AG08396 (cell line): ENCODE data around the gene HOXD10.

Experiments
- DNase-seq: peaks from one replicate; pipeline ENCODE4 v3.0.0; 2012; ENCODE audit warnings: low spot score, mixed read lengths

HOXD10 gene

GRCh38 chr2:176107731-176108181 is 8.8 kb upstream of the HOXD10 start:
- no peak for DNase-seq

DNA sequence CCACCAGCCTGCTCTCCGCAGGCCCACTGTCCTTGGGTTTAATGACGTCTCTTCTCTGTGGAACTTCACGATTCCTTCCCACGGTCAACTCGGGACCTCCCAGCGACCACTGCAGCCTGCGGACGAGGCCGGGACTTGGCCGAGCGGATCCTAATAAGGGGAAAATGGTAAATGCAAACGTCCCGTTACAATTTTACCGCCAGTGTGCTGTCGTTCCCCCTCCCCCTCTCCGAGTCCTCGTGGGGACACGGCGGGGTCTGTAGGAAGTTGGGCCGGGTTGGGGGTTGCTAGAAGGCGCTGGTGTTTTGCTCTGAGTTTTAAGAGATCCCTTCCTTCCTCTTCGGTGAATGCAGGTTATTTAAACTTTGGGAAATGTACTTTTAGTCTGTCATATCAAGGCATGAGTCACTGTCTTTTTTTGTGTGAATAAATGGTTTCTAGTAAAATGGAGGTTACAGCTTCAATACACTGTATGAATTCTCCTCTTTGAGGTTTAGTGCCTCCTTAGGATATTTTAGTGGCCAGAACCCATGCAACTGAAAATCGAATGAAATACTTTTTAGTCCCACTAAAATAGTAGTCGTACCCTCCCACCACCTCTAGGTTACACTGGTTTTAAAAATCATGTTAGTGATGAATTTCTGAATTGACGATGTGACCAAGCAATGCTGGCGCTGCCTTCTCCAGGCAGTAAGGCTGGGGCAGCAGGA is 7.2 kb upstream of the HOXD10 start:
- no peak for DNase-seq

GRCh38 chr2:176109946-176110345 is 6.6 kb upstream of the HOXD10 start:
- no peak for DNase-seq

DNA sequence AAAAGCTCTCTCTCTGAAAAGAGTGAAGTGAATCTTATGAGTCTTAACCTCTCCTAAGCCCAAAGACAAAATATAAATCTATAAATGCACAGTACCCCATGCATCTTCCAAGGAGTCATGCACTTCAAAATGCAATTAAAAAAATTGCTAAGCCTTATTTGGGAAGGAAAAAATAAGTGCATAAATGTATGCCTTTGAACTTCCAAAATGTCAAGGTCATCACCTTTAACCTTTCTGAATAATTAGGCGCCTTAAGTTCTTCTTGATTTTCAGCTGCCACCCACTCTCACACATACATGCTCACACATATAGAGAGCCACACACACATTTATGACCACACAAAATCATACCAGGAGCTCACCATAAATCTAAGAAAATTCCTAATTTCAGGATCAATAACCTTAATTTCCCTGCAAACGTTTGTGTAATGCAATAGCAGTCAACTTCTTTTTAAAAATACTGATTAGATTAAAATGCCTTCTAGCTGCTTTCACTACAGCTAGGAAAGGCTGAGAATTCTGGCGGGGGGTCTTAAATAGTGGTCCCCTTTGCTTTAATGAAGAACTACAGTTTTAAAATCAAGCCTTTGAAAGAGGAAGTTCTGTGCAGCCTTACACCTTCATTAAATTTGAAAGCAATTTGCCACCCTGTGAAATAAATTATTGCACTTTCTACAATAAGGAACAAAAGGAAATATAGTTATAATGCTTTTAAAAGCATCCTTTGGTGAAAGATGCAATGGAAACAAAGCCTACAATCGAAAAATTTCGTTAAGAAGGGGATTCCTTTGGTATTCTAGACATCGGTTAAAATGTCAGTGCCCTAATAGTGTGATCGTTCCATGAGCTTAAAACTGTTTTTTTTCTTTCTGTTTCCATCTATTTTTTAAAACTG is 5.9 kb upstream of the HOXD10 start:
- DNase-seq = no peak

- DNase-seq = peak; percentile 69
Observed at GRCh38 chr2:176111309-176111663, 5.3 kb upstream of the HOXD10 start.

DNA sequence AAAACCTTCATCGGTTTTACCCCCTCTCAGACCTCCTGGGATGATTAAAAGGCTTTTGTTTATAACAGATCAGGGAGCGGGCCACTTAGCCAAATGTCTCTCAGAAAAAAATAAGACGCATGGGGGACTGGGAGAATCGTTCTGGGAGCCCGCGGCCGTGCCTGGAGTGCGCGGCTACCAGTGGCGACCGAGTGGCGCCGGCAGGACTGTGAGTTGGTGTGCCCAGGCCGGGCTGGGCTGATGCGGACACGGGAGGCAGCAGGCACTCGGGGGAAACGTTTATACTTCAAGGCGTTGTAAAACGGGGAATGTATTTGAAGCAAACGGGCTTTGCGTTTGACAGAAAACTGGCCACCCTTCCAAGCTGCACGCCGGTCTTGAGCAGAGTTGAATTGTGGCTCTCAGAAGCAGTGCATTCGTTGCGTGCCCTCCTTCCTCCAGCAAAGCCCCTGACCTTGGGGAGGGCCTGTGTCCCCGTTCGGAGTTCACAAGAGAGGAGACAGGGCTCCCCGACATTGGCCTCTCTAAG is 4.7 kb upstream of the HOXD10 start:
- DNase-seq = no peak

DNA sequence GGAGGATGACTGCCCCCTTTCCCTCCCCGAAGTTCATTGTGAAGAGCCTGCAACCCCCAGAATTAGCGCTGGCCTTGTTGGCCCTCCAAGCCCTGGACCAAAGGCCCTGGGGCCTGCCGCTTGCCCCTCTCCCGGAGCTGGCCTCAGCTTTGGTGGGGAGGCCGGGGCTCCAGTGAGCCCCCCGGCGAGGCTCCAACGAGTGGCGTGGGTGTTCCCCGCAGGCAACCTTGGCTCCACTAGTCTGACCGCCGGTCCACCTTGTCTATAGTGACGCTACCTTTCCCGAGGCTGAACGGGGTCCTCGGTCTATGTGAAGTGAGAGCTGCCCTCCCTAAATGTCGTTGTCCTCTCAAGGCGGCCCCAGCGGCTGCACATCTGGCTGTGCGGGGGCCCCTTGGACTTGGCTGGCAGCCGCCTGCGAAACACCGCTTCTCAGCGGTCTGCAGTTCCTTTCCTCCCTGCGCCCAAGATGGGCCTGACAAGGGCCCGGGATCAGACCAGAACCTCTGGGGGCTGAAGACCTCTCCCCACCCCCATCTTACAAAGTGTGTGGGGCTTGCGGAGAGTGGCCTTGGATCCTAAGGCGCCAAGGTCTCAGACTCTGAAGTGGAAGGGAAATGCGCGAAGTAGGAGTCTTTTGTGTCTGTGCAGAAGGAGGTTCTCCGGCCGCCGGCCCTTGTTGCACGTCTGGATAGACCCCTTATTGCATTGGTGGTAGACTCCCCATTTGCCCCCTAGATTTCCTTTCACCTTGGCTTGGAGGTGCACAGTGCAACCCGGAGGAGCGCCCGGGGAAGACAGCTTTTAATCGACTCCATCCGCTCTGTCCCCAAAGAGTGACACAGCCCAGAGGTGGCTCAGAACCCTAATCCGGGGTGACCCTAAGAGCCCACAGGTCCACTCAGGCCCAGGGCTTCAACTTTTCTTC is 3.9 kb upstream of the HOXD10 start:
- DNase-seq = no peak

DNA sequence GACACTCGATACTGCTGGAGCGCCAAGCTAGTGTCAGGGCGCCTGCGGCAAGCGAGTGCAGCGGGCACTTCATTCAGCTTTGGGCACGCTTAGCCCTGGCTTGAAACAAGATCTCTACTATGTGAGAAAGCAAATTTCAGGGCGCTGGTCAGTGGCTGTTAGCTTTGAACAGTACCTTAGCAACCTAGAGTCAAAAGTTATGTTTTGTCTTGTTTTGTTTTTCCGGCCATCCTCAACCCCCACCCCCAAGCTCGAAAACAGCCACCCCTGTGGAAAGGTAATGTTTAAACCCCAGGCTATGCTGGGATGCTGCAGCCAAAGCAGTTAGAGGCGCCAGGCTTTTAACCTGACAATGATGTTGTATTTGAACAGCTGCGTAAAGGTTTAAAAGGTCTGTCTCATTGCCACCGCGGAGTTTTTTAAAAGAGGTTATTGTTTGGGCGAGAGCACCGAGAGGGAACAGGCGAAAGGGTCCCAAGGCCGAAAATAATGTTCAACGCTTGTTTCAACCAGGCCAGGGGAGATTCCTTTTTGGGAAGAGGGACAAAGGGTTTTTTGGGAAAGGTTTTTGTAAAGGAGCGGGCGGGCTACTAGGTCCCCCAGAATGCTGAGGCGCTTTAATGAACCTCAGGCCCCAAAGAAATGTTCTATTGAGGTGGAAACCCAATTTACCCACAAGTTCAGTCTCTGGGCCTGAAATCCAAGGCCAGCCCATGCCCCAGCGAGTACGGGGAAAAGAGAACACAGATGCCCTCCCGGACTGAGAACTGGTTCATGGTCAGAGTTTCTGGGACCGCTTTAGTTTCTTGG is 2.3 kb upstream of the HOXD10 start:
- DNase-seq = no peak

DNA sequence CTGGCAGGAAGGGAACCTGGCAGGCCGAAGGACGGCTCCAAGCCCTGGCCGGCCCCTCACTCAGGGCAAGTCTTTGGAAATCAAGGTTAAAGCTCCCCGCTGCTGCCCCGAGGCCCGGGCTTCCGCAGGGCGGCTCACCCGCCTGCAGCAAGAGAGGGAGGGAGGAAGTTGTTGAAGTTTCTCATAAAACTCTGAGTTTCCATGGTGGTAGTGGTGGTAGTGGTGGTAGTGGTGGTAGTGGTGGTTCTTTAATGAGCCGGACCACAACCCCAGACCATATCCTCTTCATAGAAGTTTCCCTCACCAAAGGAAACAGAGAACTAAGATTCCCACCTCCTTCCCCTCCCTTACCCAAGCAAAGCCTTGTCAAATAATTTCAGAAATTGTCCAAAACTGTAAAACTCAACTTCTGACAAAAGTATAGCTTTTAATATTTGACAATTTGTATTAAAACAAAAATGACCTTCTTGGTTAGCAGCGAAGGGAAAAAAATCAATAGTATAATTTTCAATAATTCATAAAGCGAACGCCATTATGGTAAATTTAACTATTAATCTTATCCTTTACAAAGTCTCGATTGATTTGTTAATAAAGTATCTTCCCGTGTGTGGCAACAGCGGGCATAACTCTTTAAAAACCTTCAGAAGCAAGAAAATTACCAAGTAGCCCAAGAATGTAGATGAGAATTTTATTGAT is 1.5 kb upstream of the HOXD10 start:
- no peak for DNase-seq

- DNase-seq = no peak
Observed at GRCh38 chr2:176117162-176117822, 714 bp downstream of the HOXD10 start.

DNA sequence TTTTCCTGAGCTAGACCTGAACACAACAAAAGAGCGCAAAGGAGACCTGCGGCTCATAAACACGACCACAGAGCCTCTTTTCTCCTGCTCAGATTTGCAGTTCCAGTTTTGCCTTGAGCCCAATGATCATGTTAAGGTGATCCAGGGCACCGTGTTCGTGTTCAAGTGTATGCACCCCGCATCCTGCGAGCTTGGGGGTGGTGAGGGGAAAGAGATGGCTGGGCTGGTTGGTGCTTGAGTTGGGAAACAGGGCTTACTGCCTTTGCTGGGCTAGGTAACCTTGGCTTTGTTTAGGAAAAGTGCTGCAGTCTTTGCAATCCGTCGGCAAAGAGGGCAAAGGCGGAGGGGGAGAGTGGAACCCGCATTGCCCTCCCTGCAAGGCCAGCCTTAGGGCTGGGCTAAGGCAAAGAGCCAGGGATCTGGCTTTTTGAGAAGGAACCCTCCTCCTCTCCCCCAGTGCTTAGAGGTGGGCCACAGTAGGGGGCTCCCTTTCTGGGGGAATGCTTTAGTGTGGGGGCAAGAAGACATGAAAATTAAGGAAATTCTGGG is 1.3 kb downstream of the HOXD10 start:
- DNase-seq = no peak

DNA sequence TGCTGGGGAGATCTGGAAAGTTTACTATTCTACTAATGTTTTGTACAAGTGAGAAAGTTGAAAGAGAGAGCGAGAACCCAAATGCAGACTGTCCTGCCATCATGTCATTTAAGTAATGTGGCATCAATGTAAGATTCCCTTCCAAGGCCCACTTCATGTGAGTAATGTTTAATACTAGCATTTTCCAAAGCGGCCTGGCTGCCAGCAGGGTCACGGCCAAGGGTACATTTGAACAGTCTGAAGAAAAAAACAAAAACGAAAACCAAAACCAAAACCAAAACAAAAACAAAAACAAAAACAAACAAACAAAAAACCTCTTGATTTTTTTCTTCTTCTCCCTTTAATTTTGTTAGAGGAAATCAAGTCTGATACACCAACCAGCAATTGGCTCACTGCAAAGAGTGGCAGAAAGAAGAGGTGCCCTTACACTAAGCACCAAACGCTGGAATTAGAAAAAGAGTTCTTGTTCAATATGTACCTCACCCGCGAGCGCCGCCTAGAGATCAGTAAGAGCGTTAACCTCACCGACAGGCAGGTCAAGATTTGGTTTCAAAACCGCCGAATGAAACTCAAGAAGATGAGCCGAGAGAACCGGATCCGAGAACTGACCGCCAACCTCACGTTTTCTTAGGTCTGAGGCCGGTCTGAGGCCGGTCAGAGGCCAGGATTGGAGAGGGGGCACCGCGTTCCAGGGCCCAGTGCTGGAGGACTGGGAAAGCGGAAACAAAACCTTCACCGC is 2.2 kb downstream of the HOXD10 start:
- no peak for DNase-seq

- no peak for DNase-seq
Observed at GRCh38 chr2:176120364-176121189, 4.0 kb downstream of the HOXD10 start.

DNA sequence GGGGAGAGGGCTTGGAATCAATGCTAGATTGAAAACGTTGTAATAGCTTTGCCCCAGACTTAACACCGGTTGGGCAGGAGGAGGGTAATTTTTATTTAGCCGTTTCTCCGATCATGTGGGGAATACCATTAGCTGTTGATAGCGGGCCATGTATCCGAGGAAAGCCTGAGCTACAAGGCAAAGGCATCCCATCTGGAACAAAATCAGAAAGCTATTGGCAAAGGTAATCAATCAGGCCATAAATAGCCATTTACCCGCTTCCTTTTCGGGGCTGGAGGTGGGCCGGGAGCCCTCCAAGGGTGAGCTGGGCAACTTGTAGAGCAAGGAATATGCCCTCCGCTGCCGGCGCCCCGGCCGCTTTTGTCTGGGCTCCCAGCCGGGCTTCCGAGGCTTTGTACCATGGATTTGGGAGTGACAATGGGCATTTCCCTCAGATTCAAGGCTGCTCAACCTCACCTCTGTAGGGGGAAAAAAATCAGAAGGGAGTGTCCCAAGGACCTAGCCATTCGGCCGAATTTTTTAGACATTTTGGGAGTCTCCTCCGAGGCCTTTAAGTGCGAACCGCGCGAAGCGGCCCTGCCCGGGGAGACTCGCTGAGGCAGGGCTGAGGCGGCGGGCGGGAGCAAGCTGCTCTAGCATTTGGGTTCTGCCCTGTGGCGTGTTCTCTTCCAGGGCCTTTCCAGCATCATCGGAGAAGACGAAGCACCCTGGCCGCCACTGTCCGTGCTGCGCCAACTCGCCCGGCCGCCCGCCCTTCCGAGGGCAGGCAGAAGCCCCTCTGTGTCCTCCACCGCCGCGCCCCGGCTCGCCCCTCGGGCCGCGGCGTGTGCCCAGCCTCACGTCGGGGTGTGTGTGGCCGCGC is 4.8 kb downstream of the HOXD10 start:
- no peak for DNase-seq

DNA sequence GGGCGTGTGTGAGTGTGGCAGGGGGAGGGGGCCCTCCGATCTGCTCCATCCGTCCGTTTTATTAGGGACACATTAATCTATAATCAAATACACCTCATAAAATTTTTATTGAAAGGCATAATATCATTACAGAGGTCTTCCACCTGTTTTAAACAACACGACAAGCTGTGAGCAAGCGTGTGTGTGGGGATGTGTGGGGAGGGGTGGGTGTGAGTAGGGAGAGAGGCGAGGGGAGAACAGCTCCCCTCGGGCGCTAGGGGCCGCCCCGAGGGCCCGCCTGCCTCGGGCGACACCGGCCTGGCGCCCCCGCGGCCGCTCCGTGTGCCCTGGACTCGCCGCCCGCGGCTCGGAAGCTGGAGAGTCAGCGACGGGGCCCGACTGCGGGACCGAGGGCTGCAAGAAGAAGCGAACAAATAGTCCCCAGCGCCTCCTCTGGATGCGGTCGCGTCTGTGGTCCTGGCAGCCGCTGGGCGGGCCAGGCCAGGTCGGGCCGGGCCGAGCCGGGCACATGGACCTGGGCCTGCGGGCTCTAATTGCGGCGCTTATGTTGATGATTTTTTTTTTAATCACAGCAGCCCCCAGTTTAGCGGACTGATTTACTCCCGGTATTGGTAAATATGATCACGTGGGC is 5.6 kb downstream of the HOXD10 start:
- DNase-seq = no peak

- no peak for DNase-seq
Observed at GRCh38 chr2:176122683-176123410, 6.3 kb downstream of the HOXD10 start, which contains the start of gene HOXD9. TSS of gene HOXD9 (plus strand) at chr2:176122719. CDS start at chr2:176122769, 50 bp downstream.
